Psoas muscle (tissue), 8 donors: ENCODE results near the gene STYK1. TPM values are rescaled to one million over a fixed set of nuclear protein-coding genes. Genes with fewer than 3 reads are reported as not detected.
A peak's percentile ranks its signal among the peaks of the same experiment; 100 is the strongest.
"Not testable (repeated sequence)": the region's sequence is repeated elsewhere in the genome, so short reads cannot be mapped to it uniquely, and the experiment has no call there.

Experiments used
- ATAC-seq, 4 donors: fragments of 200-7000 bp; cut with Tn5 transposase; one replicate each; pipeline ENCODE4 v1.9.1; 2020; ENCODE audit warnings: moderate library complexity in 3 of 4, mild to moderate bottlenecking in 2 of 4
- DNase-seq, 2 donors: peaks; one replicate each; pipeline ENCODE4 v3.0.0-alpha.2; 2020
- H3K27ac ChIP-seq: fragments of 200-600 bp; one replicate; pipeline ENCODE4 v1.8.0; 2022
- H3K27me3 ChIP-seq, 3 donors: fragments of 200-600 bp in 1 of 3; one replicate each; pipeline versions ENCODE4 v1.6.1 to v1.8.0; 2013 to 2022; ENCODE audit warnings: low read length in 2 of 3, mild to moderate bottlenecking in 2 of 3, moderate library complexity in 1 of 3; ENCODE audit not compliant: insufficient read depth in 3 of 3
- H3K36me3 ChIP-seq, 2 donors: fragments of 200-600 bp in 1 of 2; one replicate each; pipeline versions ENCODE4 v1.6.1 to v1.8.0; 2013 to 2022; ENCODE audit warnings: low read depth in 1 of 2, mild to moderate bottlenecking in 1 of 2, moderate library complexity in 1 of 2; ENCODE audit not compliant: insufficient read depth in 1 of 2
- H3K4me1 ChIP-seq: fragments of 200-600 bp; one replicate; pipeline ENCODE4 v1.8.0; 2022
- H3K4me3 ChIP-seq: fragments of 200-600 bp; one replicate; pipeline ENCODE4 v1.8.0; 2022; ENCODE audit warnings: mild to moderate bottlenecking
- H3K9me3 ChIP-seq: fragments of 200-600 bp; one replicate; pipeline ENCODE4 v1.8.0; 2022
- CTCF ChIP-seq: fragments of 200-600 bp; IDR thresholded peaks from one replicate; pipeline ENCODE4 v1.8.0; 2022; ENCODE audit warnings: antibody characterized with exemption
- WGBS, 3 donors: extraction: QIAGEN DNeasy Blood & Tissue Kit; methylation state at CpG; one replicate each; pipeline versions ENCODE4 v1.1.6 to v1.1.7; 2013; 5-methylcytosine and 5-hydroxymethylcytosine counted together
- intact Hi-C, 2 donors: fragments of 100-400 bp; cut with DNase I; formaldehyde crosslinking; loops; one replicate each; pipeline versions ENCODE4 v1.11.0 to v1.14.2; 2022
- polyA plus RNA-seq, 3 donors: library from polyadenylated mRNA; stranded (reverse); fragments of 200-250 nt; gene quantifications; one replicate each; pipeline ENCODE4 v1.2.3, GENCODE V29; 2013
- total RNA-seq, 4 donors: library from RNA; stranded (reverse); fragmentation: NEBNext Ultra II Directional in 2 of 4; extraction: Animal tissue kit (Norgen Biotek cat#: 25700) in 2 of 4; gene quantifications; one replicate each; pipeline versions ENCODE4 v1.2.1 to v1.2.4, GENCODE V29; 2021 to 2023
- donor health status: healthy with polysubstance abuse.
- donor health status: DM: no; HTN: no; CAD: no; lungs with moderate emphysema.
- donor health status: Bipolar disorder and iron deficiency.
- donor health status: healthy.
- donor health status: DM: yes; HTN: yes; CAD: no.
- donor health status: DM: no; HTN: no; CAD: no.
- donor health status: DM: no; HTN: no; CAD: no.
- donor health status: DM: yes; HTN: yes; CAD: no.

The STYK1 gene
- total and polyA plus RNA-seq, 7 donors: 0.03 to 0.29 (median 0.09) TPM; not detected in 2

GRCh38 chr12:10612984-10613348, 60.9 kb downstream of the STYK1 start:
- no peaks in the 10 kb centered on the region for H3K27me3 ChIP-seq
- H3K27ac ChIP-seq: peak overlapping the region; percentile 78
- no peaks in the 10 kb centered on the region for H3K9me3 ChIP-seq
- intact Hi-C loops: loop anchor here (2.0 to 5.0 kb wide), 2 partner anchors 138 to 139 kb away; no protein-coding TSS in a partner anchor
- no peak for TF ChIP-seq CTCF
- H3K4me1 ChIP-seq: peaks cover 6% of the 10 kb centered on the region
- peaks cover 0 to 24% of the 10 kb centered on the region in 2 donors for H3K36me3 ChIP-seq
- peak overlapping the region; percentile 68 for H3K4me3 ChIP-seq
- WGBS, 3 donors: 1% methylated on average over 6 of the region's 6 CpGs
- DNase-seq (no peak), ATAC-seq (peak in 3 of 4 donors; percentile 3 to 30 (median 10))

GRCh38 chr12:10612110-10612509, 61.7 kb downstream of the STYK1 start:
- Histone ChIP-seq H3K27ac (no peak overlapping the region), H3K9me3 (no peaks in the 10 kb centered on the region), H3K4me3 (peak overlapping the region; percentile 68), H3K4me1 (peaks cover 6% of the 10 kb centered on the region), H3K36me3 (peaks cover 0 to 32% of the 10 kb centered on the region in 2 donors), H3K27me3 (no peaks in the 10 kb centered on the region)
- ATAC-seq (no peak), DNase-seq (no peak)
- intact Hi-C loops: loop anchor here (2.0 to 5.0 kb wide), 2 partner anchors 139 to 140 kb away; no protein-coding TSS in a partner anchor
- TF ChIP-seq CTCF: no peak
- 62 to 77% (median 66%) methylated on average over 6 of the region's 6 CpGs for WGBS, 3 donors

GRCh38 chr12:10611258-10611657, 62.6 kb downstream of the STYK1 start:
- not testable (repeated sequence) for H3K27ac ChIP-seq, H3K9me3 ChIP-seq, H3K4me1 ChIP-seq, H3K27me3 ChIP-seq, ATAC-seq, DNase-seq, H3K4me3 ChIP-seq
- WGBS, 3 donors: 86 to 87% (median 86%) methylated on average over 4 of the region's 4 CpGs
- peaks cover 0 to 41% of the 10 kb centered on the region in 2 donors for H3K36me3 ChIP-seq
- intact Hi-C loops: loop anchor here in 1 of 2 donors (5.0 kb wide), 1 partner anchor 141 kb away; no protein-coding TSS in a partner anchor

GRCh38 chr12:10610188-10610587, 63.7 kb downstream of the STYK1 start:
- no peak for TF ChIP-seq CTCF
- Histone ChIP-seq H3K36me3 (peaks cover 0 to 52% of the 10 kb centered on the region in 2 donors), H3K27ac (no peak overlapping the region), H3K4me3 (no peak overlapping the region), H3K27me3 (no peaks in the 10 kb centered on the region), H3K9me3 (no peaks in the 10 kb centered on the region), H3K4me1 (peaks cover 6% of the 10 kb centered on the region)
- 83 to 89% (median 88%) methylated on average over 3 of the region's 3 CpGs for WGBS, 3 donors
- intact Hi-C loops: loop anchor here in 1 of 2 donors (5.0 kb wide), 1 partner anchor 142 kb away; no protein-coding TSS in a partner anchor
- ATAC-seq (no peak), DNase-seq (no peak)

GRCh38 chr12:10607885-10608458, 65.9 kb downstream of the STYK1 start:
- intact Hi-C loops: no loop called here
- 90 to 92% (median 90%) methylated on average over 3 of the region's 3 CpGs for WGBS, 3 donors
- H3K36me3 ChIP-seq: peaks cover 0 to 68% of the 10 kb centered on the region in 2 donors

More at GRCh38 chr12:10607885-10608458, 65.9 kb downstream of the STYK1 start:
- no peaks in the 10 kb centered on the region for H3K27me3 ChIP-seq
- H3K27ac ChIP-seq: no peak overlapping the region
- peak; percentile 13 for TF ChIP-seq CTCF
- H3K4me3 ChIP-seq: no peak overlapping the region
- DNase-seq: no peak
- peaks cover 6% of the 10 kb centered on the region for H3K4me1 ChIP-seq
- H3K9me3 ChIP-seq: no peaks in the 10 kb centered on the region
- no peak for ATAC-seq
